Measurements from ENCODE around the gene USP6NL. TPM values are rescaled to one million over a fixed set of nuclear protein-coding genes. Genes with fewer than 3 reads are reported as not detected.

Gene USP6NL
- polyA plus RNA-seq, 1 of the 3 experiments (the other 2 are of a cell fraction), result 8.9 TPM

GRCh38 chr10:11439523-11440053 is 171.9 kb downstream of the USP6NL start:
- no peak for DNase-seq
- H3K9me3 ChIP-seq, result no peaks in the 10 kb centered on the region
- no peaks in the 10 kb centered on the region for H3F3A ChIP-seq (replicated peaks; ENCODE audit: insufficient read depth)
- no peaks in the 10 kb centered on the region for H3K9me2 ChIP-seq
- H3K4me1 ChIP-seq (ENCODE audit: control insufficient read depth in 1 of 2, insufficient read depth in 2 of 2, low read depth in 1 of 2, low read length in 1 of 2), result peaks cover 0 to 3% of the 10 kb centered on the region in 2 experiments; a peak in 1 of 4 replicates
- ChIA-PET POLR2A (no interaction called here), CTCF (interaction anchor here (1.2 kb wide), 1 partner anchor 31 kb away, joined by 3 read pairs; no protein-coding TSS in a partner anchor)
- no peak overlapping the region for H3K4me2 ChIP-seq
- no peaks in the 10 kb centered on the region for H3K79me2 ChIP-seq (ENCODE audit: insufficient read depth)
- H3K27ac ChIP-seq (ENCODE audit: low read depth in 2 of 2, low read length in 1 of 2), result no peak overlapping the region
- TF ChIP-seq EZH2phosphoT487 (IDR thresholded peaks at IDR 0.05; ENCODE audit: borderline replicate concordance, low read depth) (no peak), REST (IDR thresholded peaks at IDR 0.05; ENCODE audit: low read depth, low read length) (no peak), POLR2AphosphoS5 (IDR thresholded peaks at IDR 0.05; ENCODE audit: low read depth, low read length) (no peak), MXI1 (IDR thresholded peaks at IDR 0.05; ENCODE audit: low read depth, low read length) (no peak), SMC3 (IDR thresholded peaks at IDR 0.05; ENCODE audit: low read depth, low read length) (no peak), RFX5 (IDR thresholded peaks at IDR 0.05; ENCODE audit: low read length) (no peak)
- TF ChIP-seq, protein P1, sequence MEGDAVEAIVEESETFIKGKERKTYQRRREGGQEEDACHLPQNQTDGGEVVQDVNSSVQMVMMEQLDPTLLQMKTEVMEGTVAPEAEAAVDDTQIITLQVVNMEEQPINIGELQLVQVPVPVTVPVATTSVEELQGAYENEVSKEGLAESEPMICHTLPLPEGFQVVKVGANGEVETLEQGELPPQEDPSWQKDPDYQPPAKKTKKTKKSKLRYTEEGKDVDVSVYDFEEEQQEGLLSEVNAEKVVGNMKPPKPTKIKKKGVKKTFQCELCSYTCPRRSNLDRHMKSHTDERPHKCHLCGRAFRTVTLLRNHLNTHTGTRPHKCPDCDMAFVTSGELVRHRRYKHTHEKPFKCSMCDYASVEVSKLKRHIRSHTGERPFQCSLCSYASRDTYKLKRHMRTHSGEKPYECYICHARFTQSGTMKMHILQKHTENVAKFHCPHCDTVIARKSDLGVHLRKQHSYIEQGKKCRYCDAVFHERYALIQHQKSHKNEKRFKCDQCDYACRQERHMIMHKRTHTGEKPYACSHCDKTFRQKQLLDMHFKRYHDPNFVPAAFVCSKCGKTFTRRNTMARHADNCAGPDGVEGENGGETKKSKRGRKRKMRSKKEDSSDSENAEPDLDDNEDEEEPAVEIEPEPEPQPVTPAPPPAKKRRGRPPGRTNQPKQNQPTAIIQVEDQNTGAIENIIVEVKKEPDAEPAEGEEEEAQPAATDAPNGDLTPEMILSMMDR (IDR thresholded peaks at IDR 0.05), result no peak
- TF ChIP-seq, protein P2, sequence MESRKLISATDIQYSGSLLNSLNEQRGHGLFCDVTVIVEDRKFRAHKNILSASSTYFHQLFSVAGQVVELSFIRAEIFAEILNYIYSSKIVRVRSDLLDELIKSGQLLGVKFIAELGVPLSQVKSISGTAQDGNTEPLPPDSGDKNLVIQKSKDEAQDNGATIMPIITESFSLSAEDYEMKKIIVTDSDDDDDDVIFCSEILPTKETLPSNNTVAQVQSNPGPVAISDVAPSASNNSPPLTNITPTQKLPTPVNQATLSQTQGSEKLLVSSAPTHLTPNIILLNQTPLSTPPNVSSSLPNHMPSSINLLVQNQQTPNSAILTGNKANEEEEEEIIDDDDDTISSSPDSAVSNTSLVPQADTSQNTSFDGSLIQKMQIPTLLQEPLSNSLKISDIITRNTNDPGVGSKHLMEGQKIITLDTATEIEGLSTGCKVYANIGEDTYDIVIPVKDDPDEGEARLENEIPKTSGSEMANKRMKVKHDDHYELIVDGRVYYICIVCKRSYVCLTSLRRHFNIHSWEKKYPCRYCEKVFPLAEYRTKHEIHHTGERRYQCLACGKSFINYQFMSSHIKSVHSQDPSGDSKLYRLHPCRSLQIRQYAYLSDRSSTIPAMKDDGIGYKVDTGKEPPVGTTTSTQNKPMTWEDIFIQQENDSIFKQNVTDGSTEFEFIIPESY (IDR thresholded peaks at IDR 0.05; ENCODE audit: borderline replicate concordance, low read depth), result no peak
- H3K36me3 ChIP-seq (replicated peaks in 1 of 2; ENCODE audit: control insufficient read depth in 1 of 2, insufficient read depth in 2 of 2, low read length in 1 of 2), result no peaks in the 10 kb centered on the region
- H3K9ac ChIP-seq, result no peak overlapping the region
- H3K27me3 ChIP-seq (ENCODE audit: insufficient read depth), result no peaks in the 10 kb centered on the region
- no peak overlapping the region for H2AFZ ChIP-seq (ENCODE audit: low read depth)
- H4K20me1 ChIP-seq (ENCODE audit: insufficient read depth), result no peaks in the 10 kb centered on the region
- no peak overlapping the region for H3K4me3 ChIP-seq (ENCODE audit: low read depth in 2 of 2, low read length in 1 of 2)
- WGBS (ENCODE audit: low lambda C conversion rate), result 39% methylated on average over 13 of the region's 13 CpGs
